Measurements from ENCODE around the gene PRKG1. TPM values are rescaled to one million over a fixed set of nuclear protein-coding genes. Genes with fewer than 3 reads are reported as not detected.

The PRKG1 gene
- total and polyA plus RNA-seq, 2 of the 4 experiments (the other 2 are of a cell fraction): 3.5 to 18.3 TPM

DNA sequence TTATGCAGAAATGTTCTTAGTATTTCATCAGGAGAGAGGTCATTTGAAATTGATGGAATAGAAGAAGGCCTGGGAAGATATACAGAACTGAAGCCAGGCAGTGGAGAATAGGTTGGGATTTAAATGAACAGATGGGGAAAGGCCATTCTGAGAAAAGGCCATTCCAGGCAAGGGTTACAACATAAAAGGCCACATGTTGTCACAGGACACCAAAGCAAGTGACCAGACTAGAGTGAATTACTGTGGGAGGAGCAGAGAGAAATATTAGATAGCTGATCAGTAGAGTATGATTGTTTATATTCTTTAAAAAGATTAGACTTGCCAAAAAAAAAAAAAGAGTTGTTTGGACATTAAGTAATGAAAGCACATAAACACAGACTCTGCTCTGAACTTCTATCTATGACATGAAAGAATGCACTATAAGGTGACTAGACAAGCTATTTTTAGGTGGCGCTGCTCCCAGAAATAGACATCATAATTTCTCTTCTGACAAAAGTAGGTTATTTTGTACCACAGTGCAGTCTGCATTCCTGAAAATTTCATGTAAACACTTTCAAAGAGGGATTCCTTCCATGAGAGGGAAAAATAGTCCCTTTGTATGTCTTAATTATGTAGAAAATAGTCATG lies 1184.6 kb downstream of the PRKG1 start:
- H3K9ac ChIP-seq (ENCODE audit: low read depth, low read length): no peak overlapping the region
- dilution Hi-C loops (cut with HindIII; ENCODE audit: low sequenced_read_pairs, unreplicated experiment): no loop called here
- H3K9me3 ChIP-seq (ENCODE audit: control insufficient read depth, insufficient read depth, low read length): no peaks in the 10 kb centered on the region
- CTCF ChIA-PET: interaction anchor here (0.7 kb wide), 1 partner anchor 303 kb away, joined by 4 read pairs; no protein-coding TSS in a partner anchor
- DNase-seq: peak; percentile 37
- no peak overlapping the region for H2AK9ac ChIP-seq (replicated peaks; ENCODE audit: low read depth, low read length, poor library complexity)
- H4K20me1 ChIP-seq (ENCODE audit: insufficient read depth, low read length): no peaks in the 10 kb centered on the region
- no peak overlapping the region for H3K56ac ChIP-seq (ENCODE audit: extremely low read depth, insufficient read depth, low read length)
- no peaks in the 10 kb centered on the region for H3K27me3 ChIP-seq (ENCODE audit: control insufficient read depth, insufficient read depth, low read length)
- no peak overlapping the region for H2AFZ ChIP-seq (replicated peaks; ENCODE audit: low read length, poor library complexity)
- no peak overlapping the region for H3K23ac ChIP-seq (ENCODE audit: low read depth, low read length)
- no CpG with 5 or more reads among the region's 1 CpG for WGBS, 2 experiments (ENCODE audit: extremely low coverage in 2 of 2, insufficient read length in 1 of 2)
- POLR2A ChIA-PET (ENCODE audit: unreplicated experiment): no interaction called here
- peak; percentile 32; the same call in 1 of the 2 replicates for ATAC-seq (ENCODE audit: low read depth)
- H3K18ac ChIP-seq (ENCODE audit: low read depth, low read length): no peak overlapping the region
- no peaks in the 10 kb centered on the region for H3K9me1 ChIP-seq (ENCODE audit: insufficient read depth, low read length)
- H3K4me3 ChIP-seq (ENCODE audit: insufficient read depth, low read depth, low read length): no peak overlapping the region
- no peak overlapping the region for H4K91ac ChIP-seq (ENCODE audit: insufficient read depth, low read depth, low read length)
- H3K27ac ChIP-seq (ENCODE audit: insufficient read depth, low read length): no peak overlapping the region
- H4K8ac ChIP-seq (ENCODE audit: low read depth in 2 of 2, low read length in 2 of 2): no peak overlapping the region
- no peak overlapping the region for H3K4me2 ChIP-seq (ENCODE audit: low read depth, low read length)
- no peak overlapping the region for H3K4ac ChIP-seq (ENCODE audit: low read depth, low read length)
- no TSS peak for BruUV-seq (replicated peaks)
- no peak overlapping the region for H2BK120ac ChIP-seq (ENCODE audit: low read depth, low read length)
- H4K5ac ChIP-seq (ENCODE audit: low read depth, low read length): no peak overlapping the region
- H3K4me1 ChIP-seq (ENCODE audit: control insufficient read depth, insufficient read depth, low read length): peaks cover 5% of the 10 kb centered on the region; the same call in 1 of the 2 replicates
- no peak overlapping the region for H2BK20ac ChIP-seq (ENCODE audit: low read depth, low read length)
- in situ Hi-C loops (cut with MboI; ENCODE audit: low sequenced_read_pairs): no loop called here
- TF ChIP-seq NFE2L2 (IDR thresholded peaks at IDR 0.05; ENCODE audit: low read depth, low read length) (no peak), RAD21 (IDR thresholded peaks at IDR 0.05; ENCODE audit: low read length) (no peak), MXI1 (IDR thresholded peaks at IDR 0.05; ENCODE audit: borderline replicate concordance, low read depth, low read length) (no peak), MAFK (IDR thresholded peaks at IDR 0.05; ENCODE audit: low read depth, low read length) (no peak), MAZ (IDR thresholded peaks at IDR 0.05; ENCODE audit: borderline replicate concordance, low read depth, low read length) (no peak), ELK1 (IDR thresholded peaks at IDR 0.05; ENCODE audit: borderline replicate concordance, low read depth, low read length) (no peak), SMC3 (IDR thresholded peaks at IDR 0.05; ENCODE audit: low read depth, low read length) (no peak), RCOR1 (IDR thresholded peaks at IDR 0.05; ENCODE audit: insufficient replicate concordance, low read length) (no peak), USF2 (IDR thresholded peaks at IDR 0.05; ENCODE audit: low read depth, low read length) (no peak), BHLHE40 (IDR thresholded peaks at IDR 0.05; ENCODE audit: low read depth, low read length) (no peak), CHD1 (IDR thresholded peaks at IDR 0.05; ENCODE audit: low read depth, low read length) (no peak), FOS (IDR thresholded peaks at IDR 0.05; ENCODE audit: low read depth, low read length) (no peak), POLR2A (IDR thresholded peaks at IDR 0.05; ENCODE audit: low read depth, low read length) (no peak), CEBPB (IDR thresholded peaks at IDR 0.05; ENCODE audit: low read depth, low read length) (no peak)
- TF ChIP-seq, protein P1, sequence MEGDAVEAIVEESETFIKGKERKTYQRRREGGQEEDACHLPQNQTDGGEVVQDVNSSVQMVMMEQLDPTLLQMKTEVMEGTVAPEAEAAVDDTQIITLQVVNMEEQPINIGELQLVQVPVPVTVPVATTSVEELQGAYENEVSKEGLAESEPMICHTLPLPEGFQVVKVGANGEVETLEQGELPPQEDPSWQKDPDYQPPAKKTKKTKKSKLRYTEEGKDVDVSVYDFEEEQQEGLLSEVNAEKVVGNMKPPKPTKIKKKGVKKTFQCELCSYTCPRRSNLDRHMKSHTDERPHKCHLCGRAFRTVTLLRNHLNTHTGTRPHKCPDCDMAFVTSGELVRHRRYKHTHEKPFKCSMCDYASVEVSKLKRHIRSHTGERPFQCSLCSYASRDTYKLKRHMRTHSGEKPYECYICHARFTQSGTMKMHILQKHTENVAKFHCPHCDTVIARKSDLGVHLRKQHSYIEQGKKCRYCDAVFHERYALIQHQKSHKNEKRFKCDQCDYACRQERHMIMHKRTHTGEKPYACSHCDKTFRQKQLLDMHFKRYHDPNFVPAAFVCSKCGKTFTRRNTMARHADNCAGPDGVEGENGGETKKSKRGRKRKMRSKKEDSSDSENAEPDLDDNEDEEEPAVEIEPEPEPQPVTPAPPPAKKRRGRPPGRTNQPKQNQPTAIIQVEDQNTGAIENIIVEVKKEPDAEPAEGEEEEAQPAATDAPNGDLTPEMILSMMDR (conservative IDR thresholded peaks at IDR 0.05; ENCODE audit: low read depth, low read length): no peak
- no peak overlapping the region for H2BK15ac ChIP-seq (ENCODE audit: low read depth, low read length)
- H3K36me3 ChIP-seq (ENCODE audit: control insufficient read depth, insufficient read depth, low read length): no peaks in the 10 kb centered on the region
- no peak overlapping the region for H2BK5ac ChIP-seq (ENCODE audit: low read depth, low read length, poor library complexity, severe bottlenecking)
- H2AK5ac ChIP-seq (ENCODE audit: low read depth, low read length): no peak overlapping the region
- intact Hi-C loops (cut with micrococcal nuclease): no loop called here
- no peaks in the 10 kb centered on the region for H3K79me1 ChIP-seq (ENCODE audit: low read depth in 1 of 2, low read length in 2 of 2)
- no peak overlapping the region for H3K14ac ChIP-seq (replicated peaks; ENCODE audit: low read depth, low read length)
